Left renal cortex interstitium (tissue), 4 donors: ENCODE results near the gene OTUD1. TPM values are rescaled to one million over a fixed set of nuclear protein-coding genes. Genes with fewer than 3 reads are reported as not detected.

Source experiments
- DNase-seq, 4 donors: peaks; one replicate each; pipeline ENCODE4 v3.0.0-alpha.2; 2013; ENCODE audit warnings: low read depth in 4 of 4, low spot score in 2 of 4, missing footprints in 1 of 4
- polyA plus RNA-seq, 4 donors: library from polyadenylated mRNA; unstranded; fragments of 120-200 nt; gene quantifications; one replicate each; pipeline ENCODE4 v1.2.1, GENCODE V29; 2013; ENCODE audit not compliant: insufficient read length in 4 of 4

Gene OTUD1
- polyA plus RNA-seq, 4 donors: 24.7 to 25.9 (median 24.9) TPM

DNA sequence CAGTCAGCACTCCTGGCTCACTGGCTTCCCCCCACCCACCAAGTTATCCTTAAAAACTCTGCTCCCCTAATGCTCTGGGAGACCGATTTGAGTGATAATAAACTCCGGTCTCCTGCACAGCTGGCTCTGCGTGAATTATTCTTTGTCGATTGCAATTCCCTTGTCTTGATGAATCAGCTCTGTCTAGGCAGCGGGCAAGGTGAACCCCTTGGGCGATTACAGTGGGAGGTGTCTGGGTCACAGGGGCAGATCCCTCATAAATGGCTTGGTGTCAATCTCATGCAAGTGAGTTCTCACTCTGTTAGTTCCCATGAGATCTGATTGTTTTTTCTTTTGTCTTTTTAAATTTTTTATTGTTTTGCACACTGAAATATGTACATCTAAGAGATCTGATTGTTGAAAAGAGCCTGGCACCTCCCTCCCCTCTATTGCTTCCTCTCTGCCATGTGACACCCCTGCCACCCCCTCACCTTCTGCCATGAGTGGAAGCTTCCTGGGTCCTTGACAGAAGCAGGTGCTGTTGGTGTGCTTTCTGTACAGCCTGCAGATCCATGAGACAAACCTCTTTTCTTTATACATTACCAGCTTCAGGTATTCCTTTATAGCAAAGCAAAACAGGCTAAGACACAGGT is 20.5 kb downstream of the OTUD1 start:
- DNase-seq: no peak

DNA sequence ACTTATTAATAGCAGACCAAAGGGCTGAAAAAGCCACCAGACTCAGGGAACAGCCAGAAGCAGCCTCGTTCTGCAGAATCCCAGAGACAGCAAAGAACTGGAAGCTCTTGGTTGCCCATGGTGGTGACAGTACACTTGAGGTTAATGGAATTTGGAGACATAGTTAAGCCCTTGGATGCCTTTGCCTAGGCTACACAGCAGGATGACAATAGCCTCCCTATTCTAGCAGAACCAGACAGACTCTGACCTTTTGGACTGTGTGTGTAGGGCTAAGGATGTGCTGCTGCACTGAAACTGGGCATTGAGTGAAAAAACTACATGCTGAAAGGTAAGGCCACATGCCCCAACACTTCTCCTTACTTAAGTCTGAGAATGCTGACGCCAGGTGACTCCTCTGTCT is 22.7 kb downstream of the OTUD1 start:
- DNase-seq: no peak

DNA sequence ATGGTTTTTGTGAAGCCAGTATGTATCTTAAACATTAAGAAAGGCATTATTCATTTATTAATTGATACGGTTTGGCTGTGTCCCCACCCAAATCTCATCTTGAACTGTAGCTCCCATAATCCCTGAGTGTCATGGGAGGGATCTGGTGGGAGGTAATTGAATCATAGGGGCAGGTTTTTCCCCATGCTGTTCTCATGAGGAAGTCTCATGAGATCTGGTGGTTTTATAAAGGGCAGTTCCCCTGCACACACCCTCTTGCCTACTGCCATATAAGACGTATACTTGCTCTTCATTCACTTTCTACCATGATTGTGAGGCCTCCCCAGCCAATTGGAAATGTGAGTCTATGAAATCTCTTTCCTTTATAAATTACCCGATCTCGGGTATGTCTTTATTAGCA is 28.1 kb downstream of the OTUD1 start:
- no peak for DNase-seq

DNA sequence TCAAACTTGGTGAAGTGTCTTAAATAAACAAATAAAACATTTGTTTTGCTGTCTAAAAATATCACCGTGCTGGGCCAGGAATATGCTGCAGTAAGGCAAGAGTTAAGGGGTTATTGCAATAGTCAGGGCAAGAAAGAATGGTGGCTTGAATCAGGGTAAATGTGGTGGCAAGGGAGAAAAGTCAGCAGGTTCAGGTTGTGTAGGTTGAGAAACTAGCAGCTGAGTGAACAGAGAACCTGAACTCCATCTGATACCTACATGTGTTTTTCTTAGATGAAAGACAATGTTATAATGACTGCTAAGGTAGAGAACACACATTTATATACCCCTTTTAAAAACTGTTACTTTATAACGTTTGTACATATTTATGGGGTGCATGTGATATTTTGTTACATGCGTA is 28.7 kb downstream of the OTUD1 start:
- no peak for DNase-seq

DNA sequence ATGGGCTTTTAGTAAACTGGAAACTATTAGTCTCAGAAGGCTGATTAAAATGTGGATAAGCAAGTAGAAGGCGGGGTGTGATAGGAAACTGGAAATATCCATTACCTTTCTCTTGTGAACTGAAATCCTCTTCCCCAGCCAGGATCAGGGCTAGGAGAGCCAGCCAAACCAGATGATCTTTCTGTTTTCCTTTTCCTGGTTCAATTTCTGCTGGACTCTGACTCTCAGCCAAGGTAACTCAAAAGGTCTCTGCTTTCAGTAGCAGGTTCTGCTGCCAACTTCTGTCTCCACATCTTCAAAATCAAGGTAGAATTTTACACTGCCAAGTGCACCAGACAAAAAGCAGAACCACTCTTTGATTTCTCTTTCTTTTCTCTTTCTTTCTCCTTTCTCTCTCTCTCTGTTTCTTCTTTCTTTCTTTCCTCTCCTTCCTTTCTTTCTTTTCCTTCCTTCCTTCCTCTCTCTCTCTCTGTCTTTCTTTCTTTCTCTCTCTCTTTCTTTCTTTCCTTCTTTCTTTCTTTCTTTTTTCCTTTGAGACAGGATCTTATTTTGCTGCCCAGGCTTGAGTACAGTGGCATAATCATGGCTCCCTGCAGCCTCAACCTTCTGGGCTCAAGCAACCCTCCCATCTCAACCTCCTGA is 30.8 kb downstream of the OTUD1 start:
- DNase-seq: no peak

DNA sequence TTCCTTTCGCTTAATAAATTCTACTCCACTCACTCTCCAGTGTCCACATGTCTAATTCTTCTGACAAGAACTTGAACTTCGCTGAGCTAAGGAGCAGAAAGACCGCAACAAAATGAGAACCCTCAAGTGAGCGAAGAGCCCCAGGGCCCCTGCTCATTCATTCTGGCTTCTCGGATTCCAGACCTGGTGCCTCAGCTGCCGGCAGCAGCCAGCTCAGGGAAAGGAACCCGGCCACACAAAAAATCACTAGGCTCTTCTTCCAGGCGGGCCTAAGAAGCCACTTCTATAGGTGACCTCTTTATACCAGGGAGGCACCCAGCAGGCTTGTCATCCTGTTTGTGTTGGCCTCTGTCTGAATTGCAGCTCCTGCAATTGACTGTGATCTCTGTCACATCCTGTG is 33.3 kb downstream of the OTUD1 start:
- no peak for DNase-seq

DNA sequence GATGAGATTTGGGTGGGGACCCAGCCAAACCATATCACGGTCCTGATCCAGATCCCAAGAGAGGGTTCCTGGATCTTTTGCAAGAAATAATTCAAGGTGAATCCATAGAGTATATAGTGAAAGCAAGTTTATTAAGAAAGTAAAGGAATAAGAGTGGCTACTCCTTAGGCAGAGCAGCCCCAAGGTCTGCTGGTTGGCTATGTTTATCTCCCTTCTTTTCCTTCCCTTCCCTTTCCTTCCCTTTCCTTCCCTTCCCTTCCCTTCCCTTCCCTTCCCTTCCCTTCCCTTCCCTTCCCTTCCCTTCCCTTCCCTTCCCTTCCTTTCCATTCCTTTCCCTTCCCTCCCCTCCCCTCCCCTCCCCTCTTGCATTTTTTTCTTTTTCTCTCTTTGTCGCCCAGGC is 35.2 kb downstream of the OTUD1 start:
- DNase-seq: no peak

DNA sequence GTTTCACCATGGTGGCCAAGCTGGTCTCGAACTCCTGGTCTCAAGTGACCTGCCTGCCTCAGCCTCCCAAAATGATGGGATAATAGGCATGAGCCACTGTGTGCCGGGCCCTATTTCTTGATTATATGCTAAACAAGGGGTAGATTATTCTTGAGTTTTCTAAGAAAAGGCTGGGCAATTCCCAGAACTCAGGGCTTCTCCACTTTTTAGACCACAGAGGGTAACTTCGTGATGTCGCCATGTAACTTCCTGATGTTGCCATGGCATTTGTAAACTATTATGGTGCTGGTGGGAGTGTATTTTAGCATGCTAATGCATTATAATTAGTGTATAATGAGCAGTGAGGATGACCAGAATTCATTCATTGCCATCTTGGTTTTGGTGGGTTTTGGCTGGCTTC is 35.8 kb downstream of the OTUD1 start:
- no peak for DNase-seq

DNA sequence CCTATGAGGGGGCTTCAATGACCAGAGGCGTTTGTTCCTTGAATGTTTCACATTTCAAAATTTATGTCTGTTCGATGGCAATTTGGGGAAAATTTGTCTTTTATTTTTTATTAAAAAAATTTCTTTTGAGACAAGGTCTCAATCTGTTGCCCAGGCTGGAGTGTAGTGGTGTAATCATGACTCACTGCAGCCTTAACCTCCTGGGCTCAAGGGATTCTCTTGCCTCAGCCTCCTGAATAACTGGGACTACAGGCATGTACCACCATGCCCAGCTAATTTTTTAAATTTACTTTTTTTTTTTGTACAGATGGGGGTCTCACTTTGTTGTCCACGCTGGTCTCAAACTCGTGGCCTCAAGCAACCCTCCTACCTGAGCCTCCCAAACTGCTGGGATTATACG is 39.7 kb downstream of the OTUD1 start:
- DNase-seq: no peak

DNA sequence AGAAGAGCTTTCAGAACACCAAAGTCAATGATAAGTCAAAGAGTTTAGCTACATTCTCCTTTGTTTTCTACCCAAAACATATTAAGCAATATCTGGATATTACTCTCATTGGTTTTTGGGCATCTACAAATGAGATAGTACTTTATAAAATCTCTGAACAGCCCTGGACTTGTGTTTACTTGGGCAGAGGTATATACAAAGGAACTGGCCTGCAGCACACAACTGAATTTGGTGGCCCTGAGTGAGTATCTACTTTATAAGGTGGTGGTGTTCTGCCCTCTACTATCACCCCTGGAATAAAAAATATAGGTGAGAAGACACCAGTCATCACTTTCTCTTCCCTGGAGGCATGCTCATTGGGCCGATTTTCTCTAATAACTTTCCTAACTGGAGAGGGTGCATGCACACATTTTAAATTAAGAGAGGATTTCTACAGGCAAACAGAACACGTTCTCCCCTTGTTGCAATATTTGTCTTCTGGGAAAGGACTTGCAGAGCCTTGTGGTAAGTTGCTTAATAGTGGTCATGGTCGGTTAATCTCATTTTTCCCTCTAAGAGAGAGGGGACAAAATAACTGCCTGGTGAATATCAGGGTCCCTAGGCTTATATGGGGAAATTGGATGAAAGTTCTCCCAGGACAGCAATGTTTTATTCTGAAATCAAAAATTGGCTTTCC is 41.1 kb downstream of the OTUD1 start:
- DNase-seq: no peak

DNA sequence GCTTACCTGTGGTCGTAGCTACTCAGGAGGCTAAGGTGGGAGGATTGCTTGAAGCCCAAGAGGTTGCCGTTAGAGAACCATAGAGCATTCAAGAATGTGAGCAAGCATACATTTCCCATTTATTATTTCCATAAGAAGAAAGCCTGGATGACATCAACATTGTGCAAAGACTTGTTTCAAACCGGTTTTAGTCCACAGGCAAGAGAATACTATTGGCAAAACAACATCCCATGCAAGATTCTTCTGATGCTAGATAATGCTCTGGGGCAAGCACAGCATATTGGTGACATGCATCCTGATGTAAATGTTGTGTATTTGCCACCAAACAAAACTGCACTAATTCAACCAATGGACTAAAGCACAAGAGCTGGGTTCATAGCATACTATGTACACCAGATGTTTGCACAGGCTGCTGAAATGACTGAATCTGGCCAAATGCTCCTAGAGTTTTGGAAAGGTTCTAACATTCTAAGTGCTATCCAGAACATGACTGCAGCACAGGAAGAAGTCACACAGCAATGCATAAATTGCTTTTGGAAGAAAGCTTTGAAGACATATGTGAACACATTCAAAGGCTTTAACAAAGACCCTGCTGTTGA is 42.6 kb downstream of the OTUD1 start:
- no peak for DNase-seq

DNA sequence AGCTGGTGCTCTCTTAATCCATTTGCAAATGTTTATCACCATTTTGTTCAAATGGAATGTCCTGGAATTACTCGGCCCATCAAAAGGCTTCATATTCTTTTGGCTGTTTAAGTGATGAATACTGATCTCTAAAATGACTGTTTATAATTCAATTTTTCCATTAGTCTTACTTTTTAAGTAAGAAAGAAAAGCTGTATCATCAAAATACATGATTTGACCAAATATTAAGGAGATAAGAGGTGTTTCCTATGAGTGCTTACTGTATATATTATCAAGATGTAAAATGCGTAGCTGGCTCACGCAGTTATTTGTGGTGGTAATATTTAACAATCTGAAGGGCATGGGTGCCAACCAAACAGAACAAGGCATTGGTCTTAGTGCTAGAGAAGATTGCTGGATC is 51.2 kb downstream of the OTUD1 start:
- DNase-seq: no peak

Other genes starting within 250 kb of the OTUD1 start
- not detected for gene PTF1A, start 246.8 kb upstream of the OTUD1 start, polyA plus RNA-seq
- 1 to 10 TPM; 1.7 to 2.3 (median 2.0) TPM for gene C10orf67, start 94.3 kb upstream of the OTUD1 start, polyA plus RNA-seq